ENCODE data around the gene CDC42EP4.

CDC42EP4 gene

GRCh38 chr17:73311781-73312641, at the start of gene CDC42EP4:
TSS of gene CDC42EP4 (minus strand) at chr17:73312001. CDS start at chr17:73286500, 25,501 bp downstream.
- no peak for DNase-seq

DNA sequence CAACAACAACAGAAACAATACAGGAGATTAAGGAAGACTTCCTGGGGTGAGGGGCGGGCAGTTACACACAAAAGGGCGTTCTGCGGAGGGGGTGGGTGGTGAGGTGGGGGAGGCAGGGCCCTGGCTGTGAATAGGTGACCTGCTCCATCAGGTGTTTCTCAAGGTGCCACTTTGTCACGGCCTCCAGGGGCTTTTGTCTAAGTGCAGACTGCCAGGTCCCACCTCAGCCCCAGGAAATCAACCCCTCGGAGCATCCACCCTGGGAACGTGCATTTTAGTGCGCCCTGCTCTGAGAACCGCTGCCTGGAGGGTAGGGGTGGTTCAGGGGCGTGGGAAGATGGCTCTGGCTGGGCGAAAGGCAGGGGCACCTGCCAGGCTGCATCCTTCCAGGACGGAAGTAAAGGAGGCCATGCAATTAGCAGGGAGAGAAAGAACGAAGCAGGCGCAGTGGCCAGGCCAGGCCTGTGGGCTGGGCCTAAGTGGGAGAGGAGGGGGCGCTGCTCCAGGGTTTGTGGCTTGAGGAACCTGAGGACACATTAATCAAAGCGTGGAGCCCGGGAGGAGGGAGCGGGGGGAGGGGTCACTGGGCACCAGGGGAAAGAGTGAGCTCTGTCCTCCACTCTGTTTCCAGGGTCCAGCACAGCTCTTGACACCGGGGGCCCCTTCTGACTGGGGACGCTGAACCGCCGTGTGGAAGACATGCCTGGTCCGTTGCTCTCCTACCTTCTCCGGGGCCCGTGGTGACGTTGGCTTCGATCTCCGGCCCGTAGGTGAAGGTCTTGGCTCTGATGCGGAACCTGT, 49.4 kb upstream of the CDC42EP4 start:
- DNase-seq, result no peak

GRCh38 chr17:73359987-73360410, 48.2 kb upstream of the CDC42EP4 start:
- peak; percentile 44 for DNase-seq

DNA sequence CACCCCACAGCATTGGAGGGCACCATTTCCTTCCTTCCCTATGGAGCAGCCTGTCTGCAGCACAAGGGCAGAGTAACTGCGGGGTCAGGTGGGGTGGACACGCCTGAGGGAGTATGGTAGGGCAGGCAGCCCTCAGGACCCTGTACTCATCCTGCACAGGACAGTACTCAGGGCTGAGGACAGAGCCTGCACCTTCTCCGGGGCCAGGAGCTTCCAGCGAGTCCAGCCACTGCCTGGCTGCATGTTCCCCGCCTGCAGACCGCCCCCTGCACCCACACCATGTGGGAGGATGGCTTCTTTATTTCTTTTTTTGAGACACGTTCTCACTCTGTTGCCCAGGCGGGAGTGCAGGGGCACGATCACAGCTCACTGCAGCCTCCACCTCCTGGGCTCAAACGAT, 47.6 kb upstream of the CDC42EP4 start:
- DNase-seq, result no peak

- DNase-seq, result no peak
Observed at GRCh38 chr17:73358668-73359067, 46.9 kb upstream of the CDC42EP4 start.

DNA sequence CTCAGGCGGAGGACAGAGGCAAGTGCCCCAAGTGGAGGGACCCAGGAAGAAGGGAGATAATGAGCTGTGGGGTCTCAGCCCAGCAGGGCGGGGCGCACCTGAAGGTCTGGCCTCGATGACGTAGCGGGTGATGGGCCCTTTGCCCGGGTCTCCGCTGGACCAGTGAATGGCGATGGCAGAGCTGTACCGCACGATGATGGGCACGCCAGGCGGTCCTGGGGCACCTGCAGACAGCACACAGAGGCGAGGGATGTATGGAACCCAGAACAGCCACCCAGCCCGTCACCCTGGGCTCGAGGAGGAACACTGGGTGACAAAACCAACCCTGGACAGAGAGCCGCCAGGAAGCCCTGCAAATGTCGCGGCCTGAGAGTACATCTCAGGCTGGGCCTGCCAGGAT, 46.2 kb upstream of the CDC42EP4 start:
- DNase-seq, result no peak

- no peak for DNase-seq
Observed at GRCh38 chr17:73357318-73357717, 45.5 kb upstream of the CDC42EP4 start.

DNA sequence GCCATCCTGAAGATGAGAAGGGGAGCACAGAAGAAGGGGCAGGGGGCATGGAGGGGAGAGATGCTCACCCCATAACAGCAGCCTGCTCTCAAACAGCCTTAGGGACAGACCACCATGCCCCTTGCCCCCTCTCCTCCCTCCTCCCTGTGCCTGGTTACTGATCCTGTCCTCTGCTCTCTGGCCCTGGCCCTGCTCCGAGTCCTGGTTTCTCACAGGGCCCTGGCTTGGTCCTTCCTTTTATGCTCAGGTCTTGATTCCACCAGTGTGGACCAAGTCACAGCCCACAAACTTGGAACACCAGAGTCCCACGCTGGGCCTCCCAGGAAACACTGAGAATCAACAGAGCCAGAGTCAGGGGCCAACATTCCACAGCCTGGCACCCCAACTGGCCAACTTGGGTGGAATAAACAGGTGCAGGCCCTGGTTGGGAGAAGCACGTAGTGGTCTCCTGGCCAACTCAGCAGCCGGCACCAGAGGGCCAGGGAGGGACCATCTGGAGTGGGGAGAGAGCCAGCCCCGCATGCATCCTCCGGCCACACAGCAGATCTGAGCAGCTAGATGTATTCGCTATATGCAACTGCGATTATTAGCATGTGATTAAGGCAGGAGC, 44.9 kb upstream of the CDC42EP4 start:
- no peak for DNase-seq

DNA sequence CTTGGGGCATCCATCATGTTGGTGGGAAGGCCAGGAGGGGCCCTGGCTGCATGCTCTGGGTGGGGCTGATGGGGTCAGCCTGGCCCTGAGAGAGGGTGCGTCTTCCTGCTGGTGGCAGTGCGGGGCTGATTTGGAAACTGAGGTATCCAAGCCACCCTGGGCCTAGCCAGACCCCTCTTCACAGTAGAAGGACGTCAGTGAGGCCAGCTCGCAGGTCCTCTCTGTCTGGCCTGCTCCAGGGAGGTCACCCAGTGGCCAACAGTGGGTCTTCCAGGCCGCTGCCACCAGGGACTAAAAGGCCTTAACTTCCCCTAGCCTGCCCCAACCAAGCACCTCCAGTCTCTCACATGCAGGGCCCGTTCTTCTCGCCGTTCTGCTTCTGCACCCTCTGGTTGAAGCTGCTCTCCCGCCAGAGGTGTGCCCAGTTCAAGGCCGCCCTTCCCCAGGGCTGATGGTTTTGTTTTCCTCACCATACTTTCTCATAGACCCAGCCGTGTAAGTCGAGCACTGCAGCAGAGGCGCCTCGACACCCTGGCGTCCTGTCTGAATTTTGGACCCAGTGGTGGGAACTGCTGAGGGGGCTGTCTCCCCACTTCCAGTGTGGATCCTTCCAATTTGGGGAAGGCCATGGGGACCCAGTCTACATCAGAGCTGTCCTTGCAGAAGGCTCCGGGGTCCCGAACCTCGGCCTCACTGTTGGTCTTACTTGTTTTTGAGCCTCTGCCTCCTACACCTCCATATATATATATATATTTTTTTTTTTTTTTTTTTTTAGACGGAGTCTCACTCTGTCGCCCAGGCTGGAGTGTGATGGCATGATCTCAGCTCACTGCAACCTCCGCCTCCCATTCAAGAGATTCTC, 42.9 kb upstream of the CDC42EP4 start:
- no peak for DNase-seq

GRCh38 chr17:73352261-73352660, 40.5 kb upstream of the CDC42EP4 start:
- no peak for DNase-seq

DNA sequence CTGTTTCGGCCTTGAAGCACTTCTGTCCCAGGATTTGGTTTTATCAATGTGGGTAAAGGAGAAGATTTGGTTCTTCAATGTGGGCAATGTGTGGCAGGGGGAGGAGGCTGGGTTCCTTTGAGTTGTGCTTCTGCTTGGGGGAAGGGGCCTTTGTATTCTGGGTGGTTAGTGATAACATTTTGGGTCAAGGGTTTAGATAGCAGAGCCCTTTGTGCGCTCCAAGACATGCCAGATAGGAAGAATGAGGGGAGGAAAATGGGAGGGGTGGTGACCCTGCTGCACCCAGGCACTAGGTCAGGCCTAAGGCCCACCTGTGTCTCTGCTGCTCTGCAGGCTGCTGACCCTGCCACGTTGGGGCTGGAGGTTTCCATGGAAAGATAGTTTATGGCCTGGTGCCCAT, 40.0 kb upstream of the CDC42EP4 start:
- no peak for DNase-seq

GRCh38 chr17:73350864-73351263, 39.1 kb upstream of the CDC42EP4 start:
- no peak for DNase-seq

- DNase-seq, result no peak
Observed at GRCh38 chr17:73349647-73350046, 37.8 kb upstream of the CDC42EP4 start.

- no peak for DNase-seq
Observed at GRCh38 chr17:73349138-73349537, 37.3 kb upstream of the CDC42EP4 start.

- DNase-seq, result no peak
Observed at GRCh38 chr17:73348829-73349095, 37.0 kb upstream of the CDC42EP4 start.

DNA sequence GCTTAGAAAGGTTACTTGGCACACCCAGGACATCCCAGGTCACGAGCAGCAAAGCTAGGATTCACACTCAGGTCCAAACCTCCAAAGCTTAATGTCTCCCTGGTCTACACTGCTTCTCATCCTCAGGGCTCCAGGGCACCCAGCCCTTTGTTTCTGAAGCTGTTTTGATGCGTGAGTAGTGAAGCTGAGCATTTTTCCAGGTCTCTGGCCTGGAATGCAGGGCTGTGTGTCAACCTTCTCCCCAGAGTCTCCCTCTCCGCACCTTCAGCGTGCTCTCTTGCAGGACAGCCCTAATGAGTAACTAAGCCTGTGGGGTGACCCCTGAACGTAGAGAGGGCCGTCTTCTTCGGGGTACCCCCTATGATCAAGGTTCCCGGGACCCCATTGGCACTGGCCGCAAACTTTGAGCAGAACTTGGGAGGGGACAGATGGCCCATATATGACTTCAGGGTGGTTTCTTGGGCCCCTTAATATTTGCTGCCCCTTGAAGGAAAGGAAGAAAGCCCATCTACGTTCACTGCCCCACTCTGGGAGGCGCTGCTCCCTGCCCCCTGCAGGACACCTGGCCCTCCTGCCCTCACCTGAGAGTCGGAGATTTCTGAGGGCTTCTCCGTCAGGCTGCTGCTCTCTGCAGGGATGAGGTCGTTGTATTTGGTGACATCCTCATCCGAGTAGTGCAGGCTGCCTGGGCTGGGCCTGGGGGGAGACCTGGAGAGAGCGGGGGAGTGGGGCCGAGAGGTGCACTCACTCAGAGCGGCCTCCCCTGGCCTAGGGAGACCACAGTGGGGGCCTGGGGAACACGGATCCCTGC, 36.4 kb upstream of the CDC42EP4 start:
- no peak for DNase-seq

- no peak for DNase-seq
Observed at GRCh38 chr17:73347351-73347750, 35.5 kb upstream of the CDC42EP4 start.

- DNase-seq, result no peak
Observed at GRCh38 chr17:73346501-73347162, 34.8 kb upstream of the CDC42EP4 start.

- DNase-seq, result no peak
Observed at GRCh38 chr17:73343739-73344454, 32.1 kb upstream of the CDC42EP4 start.

- DNase-seq, result no peak
Observed at GRCh38 chr17:73343168-73343634, 31.4 kb upstream of the CDC42EP4 start.

All from NCI-H2029 treated with DMSO at 0.1 percent for 48 hours (cell line).